Neural cell (in vitro differentiated cells): ENCODE data around the gene CTRL. TPM values are rescaled to one million over a fixed set of nuclear protein-coding genes. Genes with fewer than 3 reads are reported as not detected.

Experiments
- H2AFZ ChIP-seq: fragments of 200-600, 300-800 bp; sonication (generic), shearing (Covaris generic); 2 replicates; pipeline ENCODE4 v1.6.0; 2014; ENCODE audit warnings: low read depth, mild to moderate bottlenecking, antibody characterized with exemption, low read length, moderate library complexity
- H3F3A ChIP-seq: fragments of 200-600 bp; shearing (Covaris generic); 2 replicates; pipeline ENCODE4 v1.6.1; 2016; ENCODE audit warnings: mild to moderate bottlenecking, moderate library complexity, mixed read lengths, antibody characterized with exemption, low read length; ENCODE audit not compliant: insufficient read depth, poor library complexity, severe bottlenecking
- H3K27ac ChIP-seq: fragments of 200-600, 300-800 bp; sonication (generic), shearing (Covaris generic); 2 replicates; pipeline ENCODE4 v1.5.1; 2014; ENCODE audit warnings: mild to moderate bottlenecking, low read length, moderate library complexity
- H3K27me3 ChIP-seq: fragments of 300-800, 200-600 bp; sonication (generic), shearing (Covaris generic); 2 replicates; pipeline ENCODE4 v1.6.0; 2014; ENCODE audit warnings: mild to moderate bottlenecking, low read depth, low read length, moderate library complexity; ENCODE audit not compliant: insufficient read depth
- H3K36me3 ChIP-seq: fragments of 300-800, 200-600 bp; sonication (generic), shearing (Covaris generic); 2 replicates; pipeline ENCODE4 v1.5.1; 2014; ENCODE audit warnings: mild to moderate bottlenecking, antibody characterized with exemption, low read length, moderate library complexity; ENCODE audit not compliant: insufficient read depth
- H3K4me2 ChIP-seq: fragments of 300-800, 200-600 bp; sonication (generic), shearing (Covaris generic); 2 replicates; pipeline ENCODE4 v1.6.0; 2014; ENCODE audit warnings: mild to moderate bottlenecking, low read length
- H3K4me3 ChIP-seq: fragments of 300-800, 200-600 bp; sonication (generic), shearing (Covaris generic); 2 replicates; pipeline ENCODE4 v1.5.1; 2014; ENCODE audit warnings: mild to moderate bottlenecking, low read length, moderate library complexity
- H3K79me2 ChIP-seq: fragments of 200-600 bp; shearing (Covaris generic); replicated peaks from 2 replicates; pipeline ENCODE4 v1.6.0; 2014; ENCODE audit warnings: mild to moderate bottlenecking, low read length, moderate library complexity; ENCODE audit not compliant: insufficient read depth
- H3K9ac ChIP-seq: fragments of 300-800, 200-600 bp; sonication (generic), shearing (Covaris generic); 2 replicates; pipeline ENCODE4 v1.6.1; 2016; ENCODE audit warnings: mild to moderate bottlenecking, low read length, mixed read lengths
- H3K9me2 ChIP-seq: fragments of 200-600 bp; shearing (Covaris generic); 2 replicates; pipeline ENCODE4 v1.6.1; 2016; ENCODE audit warnings: mild to moderate bottlenecking, low read length, mixed read lengths; ENCODE audit not compliant: insufficient read depth
- H3K9me3 ChIP-seq: fragments of 200-600, 300-800 bp; sonication (generic), shearing (Covaris generic); 2 replicates; pipeline ENCODE4 v1.6.1; 2016; ENCODE audit warnings: mild to moderate bottlenecking, mixed run types, low read length, moderate library complexity, mixed read lengths
- H4K20me1 ChIP-seq: fragments of 200-600 bp; shearing (Covaris generic); 2 replicates; pipeline ENCODE4 v1.6.1; 2016; ENCODE audit warnings: mild to moderate bottlenecking, mixed run types; ENCODE audit not compliant: insufficient read depth
- EP300 ChIP-seq: fragments of 450-650 bp; conservative IDR thresholded peaks from 2 replicates; pipeline ENCODE4 v1.6.1; 2014; ENCODE audit warnings: antibody characterized with exemption, mild to moderate bottlenecking, moderate library complexity; ENCODE audit not compliant: poor library complexity, severe bottlenecking
- EZH2 ChIP-seq: fragments of 200-600, 300-800 bp; shearing (Covaris generic), sonication (generic); IDR thresholded peaks from 2 replicates; pipeline ENCODE4 v1.6.1; 2014; ENCODE audit warnings: antibody characterized with exemption, low read length, borderline replicate concordance, mild to moderate bottlenecking; ENCODE audit not compliant: insufficient read depth, poor library complexity, severe bottlenecking
- MXI1 ChIP-seq: fragments of 450-650 bp; conservative IDR thresholded peaks from 2 replicates; pipeline ENCODE4 v1.6.1; 2014; ENCODE audit warnings: antibody characterized with exemption, mild to moderate bottlenecking; ENCODE audit not compliant: poor library complexity, severe bottlenecking
- POLR2AphosphoS5 ChIP-seq: IDR thresholded peaks from 2 replicates; pipeline ENCODE4 v1.6.1; 2012
- RAD21 ChIP-seq: fragments of 450-650 bp; conservative IDR thresholded peaks from 2 replicates; pipeline ENCODE4 v1.6.1; 2014; ENCODE audit warnings: antibody characterized with exemption, mild to moderate bottlenecking, moderate library complexity
- SMC3 ChIP-seq: fragments of 450-650 bp; conservative IDR thresholded peaks from 2 replicates; pipeline ENCODE4 v1.6.1; 2014; ENCODE audit warnings: antibody characterized with exemption, mild to moderate bottlenecking, moderate library complexity; ENCODE audit not compliant: poor library complexity
- TAF1 ChIP-seq: IDR thresholded peaks from 2 replicates; pipeline ENCODE4 v1.6.1; 2012; ENCODE audit warnings: low read depth
- polyA plus RNA-seq: library from polyadenylated mRNA; depleted of rRNA; stranded (reverse); fragments of >200 nt; gene quantifications from 2 replicates; pipeline ENCODE4 v1.2.3, GENCODE V29; 2014
- TF ChIP-seq, protein P1 (sequence below): fragments of 450-650 bp; IDR thresholded peaks from 2 replicates; pipeline ENCODE4 v1.5.1; 2014; ENCODE audit warnings: antibody characterized with exemption, mild to moderate bottlenecking, moderate library complexity; ENCODE audit not compliant: poor library complexity, severe bottlenecking
- TF ChIP-seq, protein P2 (sequence below): IDR thresholded peaks from 2 replicates; pipeline ENCODE4 v1.6.1; 2012; ENCODE audit warnings: borderline replicate concordance

Gene CTRL
- polyA plus RNA-seq, 1 donor from 2014 or later = 3.8 TPM

DNA sequence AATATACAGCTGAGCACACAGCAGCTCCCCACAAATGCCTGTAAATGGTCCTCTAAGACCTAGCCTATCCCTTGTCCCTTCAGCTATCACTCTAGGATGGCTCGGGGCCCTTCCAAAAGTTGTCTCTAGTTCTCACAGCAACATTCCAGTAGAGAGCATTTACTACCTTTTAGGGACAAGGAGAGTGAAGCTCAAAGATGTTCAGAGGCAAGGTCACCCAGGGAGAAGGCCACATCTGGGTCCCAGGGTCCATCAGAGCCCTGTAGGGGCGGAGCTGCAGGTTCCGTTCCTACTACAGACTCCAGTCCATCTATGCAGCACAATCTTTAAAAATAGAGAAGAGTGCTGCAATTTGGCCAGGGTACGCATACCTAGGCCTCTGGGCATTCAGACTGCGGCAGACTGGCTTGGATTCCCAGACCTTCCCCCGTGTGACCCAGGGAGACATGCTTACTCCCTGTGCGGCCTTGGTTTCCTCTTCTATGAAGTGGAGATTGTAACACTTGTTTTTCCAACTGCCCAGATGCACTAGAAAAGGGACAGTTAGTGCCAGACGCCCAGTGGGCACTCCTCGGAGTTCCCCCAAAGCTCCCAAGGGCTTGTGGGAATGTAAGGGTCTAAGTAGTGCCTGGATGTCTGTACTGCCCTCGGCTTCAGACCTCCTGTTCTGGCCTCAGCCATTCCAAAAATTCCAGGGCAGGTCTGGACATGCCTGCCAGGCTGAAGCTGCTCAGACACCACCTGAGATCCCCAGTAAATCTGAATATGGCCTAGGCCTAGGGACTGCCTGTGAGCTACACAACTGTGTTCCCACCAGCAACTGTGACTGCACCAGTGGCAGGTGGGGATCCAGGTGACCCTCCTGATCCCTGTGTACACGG is 34.2 kb upstream of the CTRL start:
- no peaks in the 10 kb centered on the region for H3K79me2 ChIP-seq
- no peak for TF ChIP-seq POLR2AphosphoS5
- no peak for TF ChIP-seq MXI1
- TF ChIP-seq RAD21 = no peak
- TF ChIP-seq, protein P1, sequence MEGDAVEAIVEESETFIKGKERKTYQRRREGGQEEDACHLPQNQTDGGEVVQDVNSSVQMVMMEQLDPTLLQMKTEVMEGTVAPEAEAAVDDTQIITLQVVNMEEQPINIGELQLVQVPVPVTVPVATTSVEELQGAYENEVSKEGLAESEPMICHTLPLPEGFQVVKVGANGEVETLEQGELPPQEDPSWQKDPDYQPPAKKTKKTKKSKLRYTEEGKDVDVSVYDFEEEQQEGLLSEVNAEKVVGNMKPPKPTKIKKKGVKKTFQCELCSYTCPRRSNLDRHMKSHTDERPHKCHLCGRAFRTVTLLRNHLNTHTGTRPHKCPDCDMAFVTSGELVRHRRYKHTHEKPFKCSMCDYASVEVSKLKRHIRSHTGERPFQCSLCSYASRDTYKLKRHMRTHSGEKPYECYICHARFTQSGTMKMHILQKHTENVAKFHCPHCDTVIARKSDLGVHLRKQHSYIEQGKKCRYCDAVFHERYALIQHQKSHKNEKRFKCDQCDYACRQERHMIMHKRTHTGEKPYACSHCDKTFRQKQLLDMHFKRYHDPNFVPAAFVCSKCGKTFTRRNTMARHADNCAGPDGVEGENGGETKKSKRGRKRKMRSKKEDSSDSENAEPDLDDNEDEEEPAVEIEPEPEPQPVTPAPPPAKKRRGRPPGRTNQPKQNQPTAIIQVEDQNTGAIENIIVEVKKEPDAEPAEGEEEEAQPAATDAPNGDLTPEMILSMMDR = no peak
- TF ChIP-seq EZH2 = no peak
- TF ChIP-seq, protein P2, sequence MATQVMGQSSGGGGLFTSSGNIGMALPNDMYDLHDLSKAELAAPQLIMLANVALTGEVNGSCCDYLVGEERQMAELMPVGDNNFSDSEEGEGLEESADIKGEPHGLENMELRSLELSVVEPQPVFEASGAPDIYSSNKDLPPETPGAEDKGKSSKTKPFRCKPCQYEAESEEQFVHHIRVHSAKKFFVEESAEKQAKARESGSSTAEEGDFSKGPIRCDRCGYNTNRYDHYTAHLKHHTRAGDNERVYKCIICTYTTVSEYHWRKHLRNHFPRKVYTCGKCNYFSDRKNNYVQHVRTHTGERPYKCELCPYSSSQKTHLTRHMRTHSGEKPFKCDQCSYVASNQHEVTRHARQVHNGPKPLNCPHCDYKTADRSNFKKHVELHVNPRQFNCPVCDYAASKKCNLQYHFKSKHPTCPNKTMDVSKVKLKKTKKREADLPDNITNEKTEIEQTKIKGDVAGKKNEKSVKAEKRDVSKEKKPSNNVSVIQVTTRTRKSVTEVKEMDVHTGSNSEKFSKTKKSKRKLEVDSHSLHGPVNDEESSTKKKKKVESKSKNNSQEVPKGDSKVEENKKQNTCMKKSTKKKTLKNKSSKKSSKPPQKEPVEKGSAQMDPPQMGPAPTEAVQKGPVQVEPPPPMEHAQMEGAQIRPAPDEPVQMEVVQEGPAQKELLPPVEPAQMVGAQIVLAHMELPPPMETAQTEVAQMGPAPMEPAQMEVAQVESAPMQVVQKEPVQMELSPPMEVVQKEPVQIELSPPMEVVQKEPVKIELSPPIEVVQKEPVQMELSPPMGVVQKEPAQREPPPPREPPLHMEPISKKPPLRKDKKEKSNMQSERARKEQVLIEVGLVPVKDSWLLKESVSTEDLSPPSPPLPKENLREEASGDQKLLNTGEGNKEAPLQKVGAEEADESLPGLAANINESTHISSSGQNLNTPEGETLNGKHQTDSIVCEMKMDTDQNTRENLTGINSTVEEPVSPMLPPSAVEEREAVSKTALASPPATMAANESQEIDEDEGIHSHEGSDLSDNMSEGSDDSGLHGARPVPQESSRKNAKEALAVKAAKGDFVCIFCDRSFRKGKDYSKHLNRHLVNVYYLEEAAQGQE = no peak
- no peak for TF ChIP-seq SMC3
- no peak for TF ChIP-seq EP300
- no peak for TF ChIP-seq TAF1
- no peak overlapping the region for H3K27ac ChIP-seq
- no peaks in the 10 kb centered on the region for H4K20me1 ChIP-seq
- H3K9me3 ChIP-seq = no peaks in the 10 kb centered on the region
- no peak overlapping the region for H3K4me3 ChIP-seq
- peaks cover 29% of the 10 kb centered on the region for H3K27me3 ChIP-seq
- no peak overlapping the region for H2AFZ ChIP-seq
- H3K9me2 ChIP-seq = no peaks in the 10 kb centered on the region
- H3F3A ChIP-seq = no peaks in the 10 kb centered on the region
- H3K36me3 ChIP-seq = no peaks in the 10 kb centered on the region
- H3K9ac ChIP-seq = no peak overlapping the region
- no peak overlapping the region for H3K4me2 ChIP-seq

DNA sequence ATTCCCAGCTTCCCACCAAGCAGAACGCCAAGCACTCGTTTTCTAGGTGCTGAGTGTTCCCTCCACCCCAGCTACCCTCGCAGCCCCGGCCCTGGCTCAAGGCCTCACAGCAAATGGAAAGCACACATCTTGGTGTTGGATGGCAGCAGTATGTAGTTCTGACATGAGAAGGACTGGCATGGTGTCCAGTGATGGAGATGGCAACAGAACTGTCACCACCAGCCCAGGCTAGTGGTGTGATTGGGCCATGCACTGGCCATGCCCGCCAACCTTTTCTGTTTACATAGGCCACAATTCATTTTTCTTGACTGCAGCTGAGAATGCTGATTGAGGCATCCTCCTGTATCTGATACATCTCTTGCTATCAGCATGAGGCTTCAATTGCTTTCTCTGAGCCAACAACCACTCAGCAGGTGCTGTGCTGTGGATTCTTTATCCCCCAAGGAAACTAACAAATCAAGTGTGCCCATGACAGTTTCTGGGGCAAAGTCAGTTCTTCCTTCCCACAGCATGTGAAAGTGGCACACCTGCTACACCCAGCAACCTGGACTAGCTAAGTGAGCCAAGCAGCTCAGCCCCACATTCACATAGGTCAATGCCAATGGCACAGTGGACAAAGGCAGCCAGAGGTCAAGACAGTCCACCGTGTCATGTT is 32.9 kb upstream of the CTRL start:
- Histone ChIP-seq H4K20me1 (no peaks in the 10 kb centered on the region), H3K9ac (no peak overlapping the region), H3K27me3 (peaks cover 27% of the 10 kb centered on the region), H3K27ac (no peak overlapping the region), H3K4me3 (no peak overlapping the region), H3K4me2 (no peak overlapping the region), H3K79me2 (no peaks in the 10 kb centered on the region), H3K36me3 (no peaks in the 10 kb centered on the region), H3K9me3 (no peaks in the 10 kb centered on the region), H3F3A (no peaks in the 10 kb centered on the region), H3K9me2 (no peaks in the 10 kb centered on the region), H2AFZ (no peak overlapping the region)
- TF ChIP-seq, protein P2 = no peak
- TF ChIP-seq RAD21 = no peak
- TF ChIP-seq EP300 = no peak
- no peak for TF ChIP-seq SMC3
- TF ChIP-seq POLR2AphosphoS5 = no peak
- TF ChIP-seq MXI1 = no peak
- TF ChIP-seq, protein P1 = no peak
- no peak for TF ChIP-seq TAF1
- TF ChIP-seq EZH2 = no peak
